Duodenal mucosa (tissue), 2 donors: ENCODE data around the gene HSFX4.

Experiments used
- H3K27ac ChIP-seq: one replicate; pipeline ENCODE4 v1.7.0; 2013; ENCODE audit warnings: low read depth, low read length
- H3K27me3 ChIP-seq, 2 donors: one replicate each; pipeline ENCODE4 v1.7.0; 2013; ENCODE audit warnings: low read length in 2 of 2, control low read depth in 1 of 2; ENCODE audit not compliant: insufficient read depth in 2 of 2, control insufficient read depth in 1 of 2
- H3K36me3 ChIP-seq, 2 donors: one replicate each; pipeline ENCODE4 v1.7.0; 2013; ENCODE audit warnings: low read length in 2 of 2, control low read depth in 1 of 2; ENCODE audit not compliant: insufficient read depth in 2 of 2, control insufficient read depth in 1 of 2
- H3K4me1 ChIP-seq, 2 donors: one replicate each; pipeline ENCODE4 v1.7.0; 2013; ENCODE audit warnings: low read length in 2 of 2, control low read depth in 1 of 2; ENCODE audit not compliant: insufficient read depth in 2 of 2, control insufficient read depth in 1 of 2
- H3K4me3 ChIP-seq, 2 donors: one replicate each; pipeline ENCODE4 v1.7.0; 2013; ENCODE audit warnings: low read length in 2 of 2, low read depth in 1 of 2
- H3K9ac ChIP-seq, 2 donors: one replicate each; pipeline ENCODE4 v1.7.0; 2013; ENCODE audit warnings: low read length in 2 of 2, low read depth in 1 of 2
- H3K9me3 ChIP-seq, 2 donors: one replicate each; pipeline ENCODE4 v1.7.0; 2013; ENCODE audit warnings: low read length in 2 of 2, control low read depth in 1 of 2; ENCODE audit not compliant: control insufficient read depth in 1 of 2

The HSFX4 gene

GRCh38 chrX:149949743-149950436, 20.5 kb downstream of the HSFX4 start:
- H3K9me3 ChIP-seq: no peaks in the 10 kb centered on the region
- H3K27me3 ChIP-seq: no peaks in the 10 kb centered on the region
- H3K36me3 ChIP-seq: peaks cover 0 to 18% of the 10 kb centered on the region in 2 donors
- H3K9ac ChIP-seq: no peak overlapping the region
- H3K27ac ChIP-seq: no peak overlapping the region
- no peak overlapping the region for H3K4me3 ChIP-seq
- peaks cover 0 to 6% of the 10 kb centered on the region in 2 donors for H3K4me1 ChIP-seq

GRCh38 chrX:149950681-149951080, 21.3 kb downstream of the HSFX4 start:
- H3K9ac ChIP-seq: no peak overlapping the region
- no peaks in the 10 kb centered on the region for H3K27me3 ChIP-seq
- H3K4me3 ChIP-seq: no peak overlapping the region
- H3K36me3 ChIP-seq: peaks cover 0 to 18% of the 10 kb centered on the region in 2 donors
- peaks cover 0 to 6% of the 10 kb centered on the region in 2 donors for H3K4me1 ChIP-seq
- H3K27ac ChIP-seq: no peak overlapping the region
- H3K9me3 ChIP-seq: no peaks in the 10 kb centered on the region

- Histone ChIP-seq H3K9me3 (no peaks in the 10 kb centered on the region), H3K36me3 (peaks cover 5 to 10% of the 10 kb centered on the region in 2 donors), H3K4me3 (no peak overlapping the region), H3K27ac (no peak overlapping the region), H3K4me1 (no peaks in the 10 kb centered on the region), H3K9ac (no peak overlapping the region), H3K27me3 (no peaks in the 10 kb centered on the region)
Observed at GRCh38 chrX:149961572-149961971, 32.2 kb downstream of the HSFX4 start.

- Histone ChIP-seq H3K27ac (no peak overlapping the region), H3K9ac (no peak overlapping the region), H3K4me3 (no peak overlapping the region), H3K27me3 (no peaks in the 10 kb centered on the region), H3K4me1 (no peaks in the 10 kb centered on the region), H3K36me3 (peaks cover 5 to 10% of the 10 kb centered on the region in 2 donors), H3K9me3 (no peaks in the 10 kb centered on the region)
Observed at GRCh38 chrX:149962010-149962409, 32.6 kb downstream of the HSFX4 start.

GRCh38 chrX:149962859-149963757, 33.7 kb downstream of the HSFX4 start:
- Histone ChIP-seq H3K9ac (no peak overlapping the region), H3K9me3 (no peaks in the 10 kb centered on the region), H3K4me1 (no peaks in the 10 kb centered on the region), H3K4me3 (no peak overlapping the region), H3K36me3 (peaks cover 5 to 10% of the 10 kb centered on the region in 2 donors), H3K27ac (no peak overlapping the region), H3K27me3 (no peaks in the 10 kb centered on the region)

- no peaks in the 10 kb centered on the region for H3K36me3 ChIP-seq
- H3K27ac ChIP-seq: no peak overlapping the region
- no peaks in the 10 kb centered on the region for H3K4me1 ChIP-seq
- no peaks in the 10 kb centered on the region for H3K27me3 ChIP-seq
- no peak overlapping the region for H3K4me3 ChIP-seq
- no peaks in the 10 kb centered on the region for H3K9me3 ChIP-seq
- H3K9ac ChIP-seq: no peak overlapping the region
Observed at GRCh38 chrX:149979126-149979644, 49.8 kb downstream of the HSFX4 start.
